Fibroblast of upper back skin (primary cell): ENCODE measurements around the gene ARL8B.
"Not testable (repeated sequence)": the region's sequence is repeated elsewhere in the genome, so short reads cannot be mapped to it uniquely, and the experiment has no call there.

ENCODE experiments used
- DNase-seq: peaks from one replicate; pipeline ENCODE4 v3.0.0-alpha.2; 2013

The ARL8B gene

GRCh38 chr3:5122030-5122740 lies at the start of gene ARL8B:
Gene ARL8B (plus strand): TSS chr3:5122292. CDS start chr3:5122466, 174 bp downstream.
- DNase-seq: peak; percentile 86

- no peak for DNase-seq
Observed at GRCh38 chr3:5073374-5074085, 48.6 kb upstream of the ARL8B start.

- DNase-seq: no peak
Observed at GRCh38 chr3:5078151-5078550, 43.9 kb upstream of the ARL8B start.

- no peak for DNase-seq
Observed at GRCh38 chr3:5079761-5080160, 42.3 kb upstream of the ARL8B start.

- DNase-seq: no peak
Observed at GRCh38 chr3:5080779-5081550, 41.1 kb upstream of the ARL8B start.

GRCh38 chr3:5081973-5082788 lies 39.9 kb upstream of the ARL8B start:
- not testable (repeated sequence) for DNase-seq

- no peak for DNase-seq
Observed at GRCh38 chr3:5082789-5083115, 39.3 kb upstream of the ARL8B start.

GRCh38 chr3:5084224-5084623 lies 37.9 kb upstream of the ARL8B start:
- DNase-seq: no peak

GRCh38 chr3:5086708-5087107 lies 35.4 kb upstream of the ARL8B start:
- DNase-seq: no peak

GRCh38 chr3:5087209-5087608 lies 34.9 kb upstream of the ARL8B start:
- DNase-seq: no peak

GRCh38 chr3:5090197-5090596 lies 31.9 kb upstream of the ARL8B start:
- no peak for DNase-seq

- no peak for DNase-seq
Observed at GRCh38 chr3:5092018-5092417, 30.1 kb upstream of the ARL8B start.

GRCh38 chr3:5093731-5094130 lies 28.4 kb upstream of the ARL8B start:
- DNase-seq: no peak

GRCh38 chr3:5095886-5096285 lies 26.2 kb upstream of the ARL8B start:
- peak; percentile 60 for DNase-seq

- peak; percentile 13 for DNase-seq
Observed at GRCh38 chr3:5096336-5097008, 25.6 kb upstream of the ARL8B start.

GRCh38 chr3:5098346-5098745 lies 23.7 kb upstream of the ARL8B start:
- DNase-seq: no peak

GRCh38 chr3:5102532-5102931 lies 19.6 kb upstream of the ARL8B start:
- no peak for DNase-seq

- no peak for DNase-seq
Observed at GRCh38 chr3:5103743-5104142, 18.3 kb upstream of the ARL8B start.

GRCh38 chr3:5105050-5105449 lies 17.0 kb upstream of the ARL8B start:
- no peak for DNase-seq

GRCh38 chr3:5106371-5106770 lies 15.7 kb upstream of the ARL8B start:
- not testable (repeated sequence) for DNase-seq

GRCh38 chr3:5106933-5107334 lies 15.2 kb upstream of the ARL8B start:
- not testable (repeated sequence) for DNase-seq

- no peak for DNase-seq
Observed at GRCh38 chr3:5110337-5110736, 11.8 kb upstream of the ARL8B start.
